ENCODE results near the gene RPL13. TPM values are rescaled to one million over a fixed set of nuclear protein-coding genes. Genes with fewer than 3 reads are reported as not detected.

The RPL13 gene
- total RNA-seq, 1 experiment from 2014 or later = 2,846 TPM

DNA sequence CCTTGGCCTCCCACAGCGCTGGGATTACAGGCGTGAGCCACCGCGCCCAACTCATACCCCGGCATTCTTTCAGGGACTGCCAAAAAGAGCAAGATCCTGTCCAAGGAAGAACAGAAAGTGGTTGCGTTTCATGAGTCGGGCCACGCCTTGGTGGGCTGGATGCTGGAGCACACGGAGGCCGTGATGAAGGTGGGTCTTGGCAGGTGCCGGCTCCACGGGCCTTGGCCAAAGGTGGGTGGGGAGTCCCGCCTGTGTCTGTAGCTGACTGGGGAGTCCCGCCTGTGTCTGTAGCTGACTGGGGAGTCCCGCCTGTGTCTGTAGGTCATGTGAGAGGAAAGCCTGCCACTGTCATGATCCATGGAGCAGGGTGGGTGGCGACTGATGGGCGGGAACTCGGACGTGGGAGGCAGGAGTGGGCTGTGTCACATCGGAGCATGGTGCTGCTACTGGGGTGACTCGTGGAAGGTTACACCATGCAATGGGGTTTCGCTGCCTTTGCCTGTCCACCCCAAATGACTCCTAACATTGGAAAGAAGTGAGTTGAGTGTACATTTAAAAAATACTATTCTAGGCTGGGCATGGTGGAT lies 10.0 kb upstream of the RPL13 start:
- BruUV-seq (replicated peaks) = no TSS peak
- POLR2A ChIA-PET = no interaction called here
- no peaks in the 10 kb centered on the region for H3K27me3 ChIP-seq (replicated peaks; ENCODE audit: control insufficient read depth, insufficient read depth, low read length)
- no peaks in the 10 kb centered on the region for H3K9me3 ChIP-seq
- H3K4me3 ChIP-seq (ENCODE audit: low read depth, low read length) = no peak overlapping the region
- Mint-ChIP-seq H3K27ac (ENCODE audit: unreplicated experiment) (peak overlapping the region; percentile 53), H3K27me3 (ENCODE audit: insufficient read depth, unreplicated experiment) (no peaks in the 10 kb centered on the region), H3K36me3 (ENCODE audit: insufficient read depth, unreplicated experiment) (peaks cover 92% of the 10 kb centered on the region), H3K4me1 (ENCODE audit: low read depth, unreplicated experiment) (no peaks in the 10 kb centered on the region), H3K4me3 (ENCODE audit: unreplicated experiment) (no peak overlapping the region), H3K9me3 (ENCODE audit: unreplicated experiment) (no peaks in the 10 kb centered on the region)
- TF ChIP-seq, protein P1, sequence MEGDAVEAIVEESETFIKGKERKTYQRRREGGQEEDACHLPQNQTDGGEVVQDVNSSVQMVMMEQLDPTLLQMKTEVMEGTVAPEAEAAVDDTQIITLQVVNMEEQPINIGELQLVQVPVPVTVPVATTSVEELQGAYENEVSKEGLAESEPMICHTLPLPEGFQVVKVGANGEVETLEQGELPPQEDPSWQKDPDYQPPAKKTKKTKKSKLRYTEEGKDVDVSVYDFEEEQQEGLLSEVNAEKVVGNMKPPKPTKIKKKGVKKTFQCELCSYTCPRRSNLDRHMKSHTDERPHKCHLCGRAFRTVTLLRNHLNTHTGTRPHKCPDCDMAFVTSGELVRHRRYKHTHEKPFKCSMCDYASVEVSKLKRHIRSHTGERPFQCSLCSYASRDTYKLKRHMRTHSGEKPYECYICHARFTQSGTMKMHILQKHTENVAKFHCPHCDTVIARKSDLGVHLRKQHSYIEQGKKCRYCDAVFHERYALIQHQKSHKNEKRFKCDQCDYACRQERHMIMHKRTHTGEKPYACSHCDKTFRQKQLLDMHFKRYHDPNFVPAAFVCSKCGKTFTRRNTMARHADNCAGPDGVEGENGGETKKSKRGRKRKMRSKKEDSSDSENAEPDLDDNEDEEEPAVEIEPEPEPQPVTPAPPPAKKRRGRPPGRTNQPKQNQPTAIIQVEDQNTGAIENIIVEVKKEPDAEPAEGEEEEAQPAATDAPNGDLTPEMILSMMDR (IDR thresholded peaks at IDR 0.05; ENCODE audit: insufficient read depth in 1 of 2, low read depth in 1 of 2, low read length in 1 of 2, severe bottlenecking in 1 of 2, unreplicated experiment in 1 of 2) = no peak
- intact Hi-C loops (cut with micrococcal nuclease; ENCODE audit: unreplicated experiment) = no loop called here
- DNase-seq = no peak
- CTCF ChIA-PET = no interaction called here
- peaks cover 8% of the 10 kb centered on the region; the same call in 1 of the 2 replicates for H3K36me3 ChIP-seq (ENCODE audit: control insufficient read depth, insufficient read depth, low read length)
- no peaks in the 10 kb centered on the region for H3K4me1 ChIP-seq

GRCh38 chr16:89552329-89552728 lies 8.2 kb upstream of the RPL13 start:
- TF ChIP-seq, protein P1 (IDR thresholded peaks at IDR 0.05; ENCODE audit: insufficient read depth in 1 of 2, low read depth in 1 of 2, low read length in 1 of 2, severe bottlenecking in 1 of 2, unreplicated experiment in 1 of 2) = no peak
- CTCF ChIA-PET = no interaction called here
- Histone ChIP-seq H3K27me3 (replicated peaks; ENCODE audit: control insufficient read depth, insufficient read depth, low read length) (no peaks in the 10 kb centered on the region), H3K4me1 (no peaks in the 10 kb centered on the region), H3K9me3 (no peaks in the 10 kb centered on the region), H3K36me3 (ENCODE audit: control insufficient read depth, insufficient read depth, low read length) (peaks cover 5% of the 10 kb centered on the region; the same call in 1 of the 2 replicates), H3K4me3 (ENCODE audit: low read depth, low read length) (no peak overlapping the region)
- BruUV-seq (replicated peaks) = no TSS peak
- DNase-seq = no peak
- peaks cover 87% of the 10 kb centered on the region for H3K36me3 Mint-ChIP-seq (ENCODE audit: insufficient read depth, unreplicated experiment)
- no peak overlapping the region for H3K4me3 Mint-ChIP-seq (ENCODE audit: unreplicated experiment)
- no peaks in the 10 kb centered on the region for H3K9me3 Mint-ChIP-seq (ENCODE audit: unreplicated experiment)
- intact Hi-C loops (cut with micrococcal nuclease; ENCODE audit: unreplicated experiment) = no loop called here
- H3K4me1 Mint-ChIP-seq (ENCODE audit: low read depth, unreplicated experiment) = no peaks in the 10 kb centered on the region
- no peaks in the 10 kb centered on the region for H3K27me3 Mint-ChIP-seq (ENCODE audit: insufficient read depth, unreplicated experiment)
- POLR2A ChIA-PET = no interaction called here
- no peak overlapping the region for H3K27ac Mint-ChIP-seq (ENCODE audit: unreplicated experiment)

GRCh38 chr16:89552913-89553312 lies 7.6 kb upstream of the RPL13 start:
- no TSS peak for BruUV-seq (replicated peaks)
- Mint-ChIP-seq H3K36me3 (ENCODE audit: insufficient read depth, unreplicated experiment) (peaks cover 87% of the 10 kb centered on the region), H3K4me3 (ENCODE audit: unreplicated experiment) (no peak overlapping the region)

More at GRCh38 chr16:89552913-89553312, 7.6 kb upstream of the RPL13 start:
- CTCF ChIA-PET = no interaction called here
- Mint-ChIP-seq H3K4me1 (ENCODE audit: low read depth, unreplicated experiment) (no peaks in the 10 kb centered on the region), H3K9me3 (ENCODE audit: unreplicated experiment) (no peaks in the 10 kb centered on the region), H3K27ac (ENCODE audit: unreplicated experiment) (no peak overlapping the region), H3K27me3 (ENCODE audit: insufficient read depth, unreplicated experiment) (no peaks in the 10 kb centered on the region)
- Histone ChIP-seq H3K4me1 (no peaks in the 10 kb centered on the region), H3K36me3 (ENCODE audit: control insufficient read depth, insufficient read depth, low read length) (peaks cover 5% of the 10 kb centered on the region; the same call in 1 of the 2 replicates), H3K4me3 (ENCODE audit: low read depth, low read length) (no peak overlapping the region), H3K9me3 (no peaks in the 10 kb centered on the region), H3K27me3 (replicated peaks; ENCODE audit: control insufficient read depth, insufficient read depth, low read length) (no peaks in the 10 kb centered on the region)
- intact Hi-C loops (cut with micrococcal nuclease; ENCODE audit: unreplicated experiment) = no loop called here
- no peak for DNase-seq
- POLR2A ChIA-PET = no interaction called here
- TF ChIP-seq, protein P1 (IDR thresholded peaks at IDR 0.05; ENCODE audit: insufficient read depth in 1 of 2, low read depth in 1 of 2, low read length in 1 of 2, severe bottlenecking in 1 of 2, unreplicated experiment in 1 of 2) = no peak
